Stimulated activated memory B cell treated with anti-CD40 and anti-IgM and Interleukin-4, amounts not matched to agents 10 μg/mL and 1 μg/mL and 100 μg/mL, for 72 hours (primary cell): Measurements from ENCODE around the gene TMEM8B.
A peak's percentile ranks its signal among the peaks of the same experiment; 100 is the strongest.

Source experiments
- ATAC-seq: fragments of 150-1000 bp; cut with Tn5 transposase; 2 replicates; pipeline ENCODE4 v1.10.0; 2021
- H3K27ac Mint-ChIP-seq: one replicate; pipeline ENCODE4 v1.8.0; 2022; ENCODE audit warnings: mild to moderate bottlenecking, mixed read lengths
- H3K27me3 Mint-ChIP-seq: one replicate; pipeline ENCODE4 v1.8.0; 2022; ENCODE audit warnings: mixed read lengths
- H3K36me3 Mint-ChIP-seq: one replicate; pipeline ENCODE4 v1.8.0; 2022; ENCODE audit warnings: mixed read lengths
- H3K4me1 Mint-ChIP-seq: one replicate; pipeline ENCODE4 v1.8.0; 2022; ENCODE audit warnings: mixed read lengths
- H3K4me3 Mint-ChIP-seq: one replicate; pipeline ENCODE4 v1.8.0; 2022; ENCODE audit warnings: mild to moderate bottlenecking, moderate library complexity, mixed read lengths
- H3K9me3 Mint-ChIP-seq: one replicate; pipeline ENCODE4 v1.8.0; 2022; ENCODE audit warnings: mixed read lengths

The TMEM8B gene

GRCh38 chr9:35845824-35846771 is 17.1 kb downstream of the TMEM8B start:
- H3K9me3 Mint-ChIP-seq, result no peaks in the 10 kb centered on the region
- H3K4me3 Mint-ChIP-seq, result no peak overlapping the region
- H3K36me3 Mint-ChIP-seq, result peaks cover 4% of the 10 kb centered on the region
- H3K4me1 Mint-ChIP-seq, result peaks cover 68% of the 10 kb centered on the region
- H3K27ac Mint-ChIP-seq, result peak overlapping the region; percentile 67
- no peak for ATAC-seq
- no peaks in the 10 kb centered on the region for H3K27me3 Mint-ChIP-seq

- H3K4me3 Mint-ChIP-seq, result peak overlapping the region; percentile 32
- H3K27me3 Mint-ChIP-seq, result no peaks in the 10 kb centered on the region
- no peaks in the 10 kb centered on the region for H3K9me3 Mint-ChIP-seq
- ATAC-seq, result peak; percentile 96
- peak overlapping the region; percentile 68 for H3K27ac Mint-ChIP-seq
- peaks cover 4% of the 10 kb centered on the region for H3K36me3 Mint-ChIP-seq
- peaks cover 50% of the 10 kb centered on the region for H3K4me1 Mint-ChIP-seq
Measured at GRCh38 chr9:35847792-35848572, 19.0 kb downstream of the TMEM8B start.

- Mint-ChIP-seq H3K9me3 (no peaks in the 10 kb centered on the region), H3K27ac (no peak overlapping the region), H3K4me3 (no peak overlapping the region), H3K36me3 (peaks cover 3% of the 10 kb centered on the region), H3K4me1 (peaks cover 18% of the 10 kb centered on the region), H3K27me3 (no peaks in the 10 kb centered on the region)
- ATAC-seq, result no peak
Measured at GRCh38 chr9:35852267-35852815, 23.3 kb downstream of the TMEM8B start.

- H3K4me1 Mint-ChIP-seq, result peaks cover 10% of the 10 kb centered on the region
- no peaks in the 10 kb centered on the region for H3K9me3 Mint-ChIP-seq
- no peak for ATAC-seq
- H3K27ac Mint-ChIP-seq, result no peak overlapping the region
- H3K27me3 Mint-ChIP-seq, result no peaks in the 10 kb centered on the region
- no peak overlapping the region for H3K4me3 Mint-ChIP-seq
- no peaks in the 10 kb centered on the region for H3K36me3 Mint-ChIP-seq
Measured at GRCh38 chr9:35852876-35853865, 24.1 kb downstream of the TMEM8B start.

- H3K27ac Mint-ChIP-seq, result no peak overlapping the region
- no peak for ATAC-seq
- H3K9me3 Mint-ChIP-seq, result no peaks in the 10 kb centered on the region
- no peaks in the 10 kb centered on the region for H3K36me3 Mint-ChIP-seq
- no peaks in the 10 kb centered on the region for H3K27me3 Mint-ChIP-seq
- no peaks in the 10 kb centered on the region for H3K4me1 Mint-ChIP-seq
- no peak overlapping the region for H3K4me3 Mint-ChIP-seq
Measured at GRCh38 chr9:35854091-35854762, 25.2 kb downstream of the TMEM8B start.

- ATAC-seq, result no peak
- Mint-ChIP-seq H3K27ac (no peak overlapping the region), H3K9me3 (no peaks in the 10 kb centered on the region), H3K36me3 (no peaks in the 10 kb centered on the region), H3K4me1 (no peaks in the 10 kb centered on the region), H3K27me3 (peaks cover 3% of the 10 kb centered on the region), H3K4me3 (no peak overlapping the region)
Measured at GRCh38 chr9:35856206-35856605, 27.2 kb downstream of the TMEM8B start.

- no peaks in the 10 kb centered on the region for H3K9me3 Mint-ChIP-seq
- no peak overlapping the region for H3K27ac Mint-ChIP-seq
- no peak for ATAC-seq
- H3K27me3 Mint-ChIP-seq, result peaks cover 10% of the 10 kb centered on the region
- no peaks in the 10 kb centered on the region for H3K36me3 Mint-ChIP-seq
- no peak overlapping the region for H3K4me3 Mint-ChIP-seq
- no peaks in the 10 kb centered on the region for H3K4me1 Mint-ChIP-seq
Measured at GRCh38 chr9:35856882-35857281, 27.9 kb downstream of the TMEM8B start.

- Mint-ChIP-seq H3K27ac (no peak overlapping the region), H3K27me3 (peaks cover 23% of the 10 kb centered on the region), H3K4me1 (no peaks in the 10 kb centered on the region), H3K9me3 (no peaks in the 10 kb centered on the region), H3K4me3 (no peak overlapping the region), H3K36me3 (no peaks in the 10 kb centered on the region)
- ATAC-seq, result no peak
Measured at GRCh38 chr9:35858458-35858857, 29.4 kb downstream of the TMEM8B start.

GRCh38 chr9:35859310-35859989 is 30.4 kb downstream of the TMEM8B start:
- no peaks in the 10 kb centered on the region for H3K36me3 Mint-ChIP-seq
- H3K27me3 Mint-ChIP-seq, result peaks cover 23% of the 10 kb centered on the region
- H3K9me3 Mint-ChIP-seq, result no peaks in the 10 kb centered on the region
- no peak overlapping the region for H3K27ac Mint-ChIP-seq
- ATAC-seq, result peak; percentile 31
- no peaks in the 10 kb centered on the region for H3K4me1 Mint-ChIP-seq
- H3K4me3 Mint-ChIP-seq, result no peak overlapping the region

- Mint-ChIP-seq H3K36me3 (no peaks in the 10 kb centered on the region), H3K4me1 (no peaks in the 10 kb centered on the region), H3K27me3 (peaks cover 23% of the 10 kb centered on the region), H3K27ac (no peak overlapping the region), H3K9me3 (no peaks in the 10 kb centered on the region), H3K4me3 (no peak overlapping the region)
- ATAC-seq, result no peak
Measured at GRCh38 chr9:35859990-35860339, 30.9 kb downstream of the TMEM8B start.

GRCh38 chr9:35861161-35861897 is 32.3 kb downstream of the TMEM8B start:
- H3K27me3 Mint-ChIP-seq, result peaks cover 28% of the 10 kb centered on the region
- H3K36me3 Mint-ChIP-seq, result no peaks in the 10 kb centered on the region
- no peaks in the 10 kb centered on the region for H3K9me3 Mint-ChIP-seq
- no peak overlapping the region for H3K4me3 Mint-ChIP-seq
- no peak for ATAC-seq
- no peaks in the 10 kb centered on the region for H3K4me1 Mint-ChIP-seq
- H3K27ac Mint-ChIP-seq, result no peak overlapping the region

GRCh38 chr9:35862328-35862727 is 33.3 kb downstream of the TMEM8B start:
- Mint-ChIP-seq H3K9me3 (no peaks in the 10 kb centered on the region), H3K36me3 (no peaks in the 10 kb centered on the region), H3K4me1 (no peaks in the 10 kb centered on the region), H3K27ac (no peak overlapping the region), H3K4me3 (no peak overlapping the region), H3K27me3 (peaks cover 31% of the 10 kb centered on the region)
- no peak for ATAC-seq

- ATAC-seq, result no peak
- Mint-ChIP-seq H3K36me3 (no peaks in the 10 kb centered on the region), H3K27ac (no peak overlapping the region), H3K4me3 (no peak overlapping the region), H3K4me1 (no peaks in the 10 kb centered on the region), H3K9me3 (no peaks in the 10 kb centered on the region), H3K27me3 (peaks cover 31% of the 10 kb centered on the region)
Measured at GRCh38 chr9:35863583-35863982, 34.6 kb downstream of the TMEM8B start.
